ENCODE data around the gene PRKCE.

The PRKCE gene

GRCh38 chr2:46135228-46135855, 483.9 kb downstream of the PRKCE start:
- no peak for DNase-seq

- DNase-seq = no peak
Measured at GRCh38 chr2:46135958-46136357, 484.5 kb downstream of the PRKCE start.

- DNase-seq = no peak
Measured at GRCh38 chr2:46136481-46136880, 485.0 kb downstream of the PRKCE start.

- DNase-seq = no peak
Measured at GRCh38 chr2:46136953-46137352, 485.5 kb downstream of the PRKCE start.

GRCh38 chr2:46142546-46143428, 491.3 kb downstream of the PRKCE start:
- DNase-seq = no peak

- no peak for DNase-seq
Measured at GRCh38 chr2:46143429-46144132, 492.1 kb downstream of the PRKCE start.

- DNase-seq = no peak
Measured at GRCh38 chr2:46144133-46144800, 492.8 kb downstream of the PRKCE start.

- DNase-seq = no peak
Measured at GRCh38 chr2:46145017-46145416, 493.5 kb downstream of the PRKCE start.

GRCh38 chr2:46145840-46146239, 494.4 kb downstream of the PRKCE start:
- DNase-seq = no peak

- DNase-seq = no peak
Measured at GRCh38 chr2:46146866-46147502, 495.5 kb downstream of the PRKCE start.

- DNase-seq = no peak
Measured at GRCh38 chr2:46147626-46148368, 496.3 kb downstream of the PRKCE start.

GRCh38 chr2:46148369-46148736, 496.9 kb downstream of the PRKCE start:
- DNase-seq = no peak

GRCh38 chr2:46150445-46150955, 499.0 kb downstream of the PRKCE start:
- no peak for DNase-seq

- no peak for DNase-seq
Measured at GRCh38 chr2:46151577-46151976, 500.1 kb downstream of the PRKCE start.

GRCh38 chr2:46153996-46154753, 502.7 kb downstream of the PRKCE start:
- DNase-seq = no peak

GRCh38 chr2:46157072-46157965, 505.8 kb downstream of the PRKCE start:
- no peak for DNase-seq

- DNase-seq = no peak
Measured at GRCh38 chr2:46157966-46158310, 506.5 kb downstream of the PRKCE start.

- DNase-seq = no peak
Measured at GRCh38 chr2:46158661-46159060, 507.2 kb downstream of the PRKCE start.

GRCh38 chr2:46160326-46160725, 508.9 kb downstream of the PRKCE start:
- no peak for DNase-seq

GRCh38 chr2:46161315-46161714, 509.8 kb downstream of the PRKCE start:
- DNase-seq = no peak
